ENCODE data around the gene DMAC1. TPM values are rescaled to one million over a fixed set of nuclear protein-coding genes. Genes with fewer than 3 reads are reported as not detected.

Gene DMAC1
- total RNA-seq, 2 donors from 2014 or later: 16.6 to 22.5 TPM

DNA sequence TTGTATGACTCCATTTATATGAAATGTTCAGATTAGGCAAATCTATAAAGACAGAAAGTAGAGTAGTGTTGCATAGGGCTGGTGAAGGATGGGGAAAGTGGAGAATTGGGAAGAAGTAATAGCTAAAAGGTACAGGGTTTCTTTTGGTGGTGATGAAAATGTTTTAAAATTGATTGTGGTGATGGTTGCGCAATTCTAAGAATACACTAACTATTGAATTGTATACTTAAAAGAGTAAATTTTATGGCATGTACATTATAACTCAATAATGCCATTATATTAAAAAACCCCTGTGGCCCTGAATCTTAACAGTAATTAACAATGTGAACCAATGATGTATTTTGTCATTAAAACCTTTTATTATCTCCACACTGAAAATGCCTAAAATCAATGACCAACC lies 20.4 kb upstream of the DMAC1 start:
- Histone ChIP-seq H3K9me3 (no peaks in the 10 kb centered on the region), H3K36me3 (no peaks in the 10 kb centered on the region), H3K27me3 (replicated peaks; ENCODE audit: insufficient read depth) (no peaks in the 10 kb centered on the region), H3K27ac (no peak overlapping the region), H3K4me3 (no peak overlapping the region), H3K4me1 (replicated peaks) (no peaks in the 10 kb centered on the region)
- intact Hi-C loops (cut with DNase I): no loop called here
- WGBS: 0% methylated on average over 1 of the region's 1 CpG
- DNase-seq (ENCODE audit: low spot score): no peak
- TF ChIP-seq POLR2AphosphoS5 (IDR thresholded peaks at IDR 0.05) (no peak), POLR2A (IDR thresholded peaks at IDR 0.05) (no peak)
- TF ChIP-seq, protein P1, sequence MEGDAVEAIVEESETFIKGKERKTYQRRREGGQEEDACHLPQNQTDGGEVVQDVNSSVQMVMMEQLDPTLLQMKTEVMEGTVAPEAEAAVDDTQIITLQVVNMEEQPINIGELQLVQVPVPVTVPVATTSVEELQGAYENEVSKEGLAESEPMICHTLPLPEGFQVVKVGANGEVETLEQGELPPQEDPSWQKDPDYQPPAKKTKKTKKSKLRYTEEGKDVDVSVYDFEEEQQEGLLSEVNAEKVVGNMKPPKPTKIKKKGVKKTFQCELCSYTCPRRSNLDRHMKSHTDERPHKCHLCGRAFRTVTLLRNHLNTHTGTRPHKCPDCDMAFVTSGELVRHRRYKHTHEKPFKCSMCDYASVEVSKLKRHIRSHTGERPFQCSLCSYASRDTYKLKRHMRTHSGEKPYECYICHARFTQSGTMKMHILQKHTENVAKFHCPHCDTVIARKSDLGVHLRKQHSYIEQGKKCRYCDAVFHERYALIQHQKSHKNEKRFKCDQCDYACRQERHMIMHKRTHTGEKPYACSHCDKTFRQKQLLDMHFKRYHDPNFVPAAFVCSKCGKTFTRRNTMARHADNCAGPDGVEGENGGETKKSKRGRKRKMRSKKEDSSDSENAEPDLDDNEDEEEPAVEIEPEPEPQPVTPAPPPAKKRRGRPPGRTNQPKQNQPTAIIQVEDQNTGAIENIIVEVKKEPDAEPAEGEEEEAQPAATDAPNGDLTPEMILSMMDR (IDR thresholded peaks at IDR 0.05): no peak

DNA sequence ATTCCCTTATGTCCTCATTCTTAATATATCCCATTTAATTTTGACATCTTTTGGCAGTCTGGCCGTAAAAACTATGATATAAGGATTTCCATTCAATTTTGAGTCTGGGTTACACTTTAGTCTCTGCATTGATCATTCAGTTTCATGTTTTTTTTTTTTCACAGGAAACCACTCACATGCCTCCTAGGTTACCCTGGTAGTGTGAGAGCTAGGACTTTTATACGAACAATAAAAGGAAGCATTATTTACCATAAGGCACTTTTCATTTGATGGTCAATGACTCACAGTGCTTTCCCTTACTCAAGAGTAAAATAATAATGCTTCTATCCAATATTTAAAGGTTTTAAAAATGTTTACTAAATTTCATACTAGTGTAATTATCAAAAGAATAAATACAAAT lies 16.4 kb upstream of the DMAC1 start:
- 70% methylated on average over 2 of the region's 2 CpGs for WGBS
- intact Hi-C loops (cut with DNase I): no loop called here

GRCh38 chr9:7813030-7813429 lies 13.5 kb upstream of the DMAC1 start:
- Histone ChIP-seq H3K27me3 (replicated peaks; ENCODE audit: insufficient read depth) (no peaks in the 10 kb centered on the region), H3K27ac (no peak overlapping the region), H3K9me3 (no peaks in the 10 kb centered on the region), H3K4me1 (replicated peaks) (no peaks in the 10 kb centered on the region), H3K36me3 (no peaks in the 10 kb centered on the region), H3K4me3 (no peak overlapping the region)
- 98% methylated on average over 2 of the region's 2 CpGs for WGBS
- DNase-seq (ENCODE audit: low spot score): no peak
- no peak for TF ChIP-seq POLR2A (IDR thresholded peaks at IDR 0.05)
- TF ChIP-seq, protein P1 (IDR thresholded peaks at IDR 0.05): no peak
- intact Hi-C loops (cut with DNase I): no loop called here

More for the DNA sequence above, 16.4 kb upstream of the DMAC1 start:
- Histone ChIP-seq H3K9me3 (no peaks in the 10 kb centered on the region), H3K4me1 (replicated peaks) (no peaks in the 10 kb centered on the region), H3K36me3 (no peaks in the 10 kb centered on the region), H3K27me3 (replicated peaks; ENCODE audit: insufficient read depth) (no peaks in the 10 kb centered on the region), H3K4me3 (no peak overlapping the region), H3K27ac (no peak overlapping the region)
- TF ChIP-seq POLR2A (IDR thresholded peaks at IDR 0.05): no peak
- TF ChIP-seq POLR2AphosphoS5 (IDR thresholded peaks at IDR 0.05): no peak
- TF ChIP-seq, protein P1 (IDR thresholded peaks at IDR 0.05): no peak
- DNase-seq (ENCODE audit: low spot score): no peak

- Histone ChIP-seq H3K27me3 (replicated peaks; ENCODE audit: insufficient read depth) (no peaks in the 10 kb centered on the region), H3K4me3 (no peak overlapping the region), H3K4me1 (replicated peaks) (no peaks in the 10 kb centered on the region), H3K36me3 (no peaks in the 10 kb centered on the region), H3K27ac (no peak overlapping the region), H3K9me3 (no peaks in the 10 kb centered on the region)
- TF ChIP-seq POLR2A (IDR thresholded peaks at IDR 0.05): no peak
- DNase-seq (ENCODE audit: low spot score): no peak
- intact Hi-C loops (cut with DNase I): no loop called here
- WGBS: 37% methylated on average over 3 of the region's 3 CpGs
These were observed 12.1 kb upstream of the DMAC1 start for GRCh38 chr9:7811677-7812076.

DNA sequence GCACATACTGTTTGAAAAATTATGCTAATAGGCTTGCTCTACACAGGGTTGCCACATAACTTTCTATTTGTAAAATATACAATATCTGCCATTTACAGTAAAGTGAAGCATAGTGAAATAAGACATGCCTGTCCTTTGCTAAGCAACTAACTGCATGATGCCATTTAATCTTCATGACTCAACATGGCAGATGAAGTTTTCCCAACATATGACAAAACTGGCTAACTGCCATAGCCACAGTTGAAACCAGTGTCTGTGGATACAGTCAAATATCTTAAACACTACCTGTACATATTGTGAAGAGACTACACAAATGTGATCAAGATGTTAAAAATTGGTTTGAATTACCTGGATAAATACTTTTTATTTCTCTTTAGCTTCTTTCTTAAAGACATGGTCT lies 3.1 kb upstream of the DMAC1 start:
- H3K4me1 ChIP-seq (replicated peaks): no peaks in the 10 kb centered on the region
- no peak overlapping the region for H3K27ac ChIP-seq
- no peaks in the 10 kb centered on the region for H3K27me3 ChIP-seq (replicated peaks; ENCODE audit: insufficient read depth)
- intact Hi-C loops (cut with DNase I): no loop called here
- H3K36me3 ChIP-seq: no peaks in the 10 kb centered on the region
- no peak overlapping the region for H3K4me3 ChIP-seq
- no peaks in the 10 kb centered on the region for H3K9me3 ChIP-seq
- TF ChIP-seq POLR2AphosphoS5 (IDR thresholded peaks at IDR 0.05) (no peak), POLR2A (IDR thresholded peaks at IDR 0.05) (no peak)
- TF ChIP-seq, protein P1 (IDR thresholded peaks at IDR 0.05): no peak
- no peak for DNase-seq (ENCODE audit: low spot score)
